HUES48 (cell line): ENCODE results near the gene GPR39.

ENCODE experiments used
- H3K27ac ChIP-seq: one replicate; pipeline ENCODE4 v1.7.0; 2013; ENCODE audit warnings: low read depth, low read length, inconsistent platforms
- H3K27me3 ChIP-seq: 2 replicates; pipeline ENCODE4 v1.6.1; 2013; ENCODE audit warnings: mild to moderate bottlenecking, low read length; ENCODE audit not compliant: control insufficient read depth, insufficient read depth
- H3K36me3 ChIP-seq: 2 replicates; pipeline ENCODE4 v1.6.1; 2013; ENCODE audit warnings: low read length; ENCODE audit not compliant: control insufficient read depth, insufficient read depth
- H3K4me1 ChIP-seq: 2 replicates; pipeline ENCODE4 v1.6.1; 2013; ENCODE audit warnings: mild to moderate bottlenecking, low read length; ENCODE audit not compliant: control insufficient read depth, insufficient read depth
- H3K4me3 ChIP-seq: 2 replicates; pipeline ENCODE4 v1.5.1; 2013; ENCODE audit warnings: mild to moderate bottlenecking, low read depth, low read length
- H3K9ac ChIP-seq: 2 replicates; pipeline ENCODE4 v1.6.1; 2013; ENCODE audit warnings: mild to moderate bottlenecking, low read depth, low read length, moderate library complexity
- H3K9me3 ChIP-seq: 2 replicates; pipeline ENCODE4 v1.6.1; 2013; ENCODE audit warnings: low read length; ENCODE audit not compliant: control insufficient read depth, insufficient read depth

Gene GPR39

GRCh38 chr2:132426033-132426432 lies 9.4 kb downstream of the GPR39 start:
- no peak overlapping the region for H3K27ac ChIP-seq
- no peaks in the 10 kb centered on the region for H3K4me1 ChIP-seq

GRCh38 chr2:132426656-132427055 lies 10.1 kb downstream of the GPR39 start:
- 0 out of 2 replicates have a peak, but pooled peaks cover under 1% of the 10 kb centered on the region for H3K9me3 ChIP-seq
- no peak overlapping the region for H3K9ac ChIP-seq
- H3K36me3 ChIP-seq = no peaks in the 10 kb centered on the region
- H3K4me1 ChIP-seq = no peaks in the 10 kb centered on the region
- H3K27ac ChIP-seq = no peak overlapping the region
- H3K4me3 ChIP-seq = no peak overlapping the region
- H3K27me3 ChIP-seq = no peaks in the 10 kb centered on the region

More at GRCh38 chr2:132426033-132426432, 9.4 kb downstream of the GPR39 start:
- H3K9ac ChIP-seq = no peak overlapping the region
- H3K4me3 ChIP-seq = no peak overlapping the region
- H3K36me3 ChIP-seq = no peaks in the 10 kb centered on the region
- no peaks in the 10 kb centered on the region for H3K9me3 ChIP-seq
- no peaks in the 10 kb centered on the region for H3K27me3 ChIP-seq

- H3K27me3 ChIP-seq = no peaks in the 10 kb centered on the region
- no peak overlapping the region for H3K4me3 ChIP-seq
- no peaks in the 10 kb centered on the region for H3K36me3 ChIP-seq
- H3K9ac ChIP-seq = no peak overlapping the region
- H3K4me1 ChIP-seq = no peaks in the 10 kb centered on the region
- 0 out of 2 replicates have a peak, but pooled peaks cover 5% of the 10 kb centered on the region for H3K9me3 ChIP-seq
- no peak overlapping the region for H3K27ac ChIP-seq
Observed at GRCh38 chr2:132429351-132429750, 12.7 kb downstream of the GPR39 start.

GRCh38 chr2:132429941-132430573 lies 13.5 kb downstream of the GPR39 start:
- H3K9ac ChIP-seq = no peak overlapping the region
- H3K27me3 ChIP-seq = no peaks in the 10 kb centered on the region
- H3K4me1 ChIP-seq = no peaks in the 10 kb centered on the region
- 0 out of 2 replicates have a peak, but pooled peaks cover 5% of the 10 kb centered on the region for H3K9me3 ChIP-seq
- H3K4me3 ChIP-seq = no peak overlapping the region
- H3K27ac ChIP-seq = no peak overlapping the region
- no peaks in the 10 kb centered on the region for H3K36me3 ChIP-seq

GRCh38 chr2:132430895-132431294 lies 14.3 kb downstream of the GPR39 start:
- no peak overlapping the region for H3K27ac ChIP-seq

GRCh38 chr2:132437852-132438669 lies 21.5 kb downstream of the GPR39 start:
- H3K36me3 ChIP-seq = no peaks in the 10 kb centered on the region
- no peaks in the 10 kb centered on the region for H3K9me3 ChIP-seq
- no peak overlapping the region for H3K4me3 ChIP-seq
- H3K9ac ChIP-seq = no peak overlapping the region
- H3K27me3 ChIP-seq = no peaks in the 10 kb centered on the region
- peaks cover 30% of the 10 kb centered on the region for H3K4me1 ChIP-seq
- no peak overlapping the region for H3K27ac ChIP-seq

More at GRCh38 chr2:132430895-132431294, 14.3 kb downstream of the GPR39 start:
- H3K4me1 ChIP-seq = no peaks in the 10 kb centered on the region
- 0 out of 2 replicates have a peak, but pooled peaks cover 5% of the 10 kb centered on the region for H3K9me3 ChIP-seq
- no peaks in the 10 kb centered on the region for H3K36me3 ChIP-seq
- no peak overlapping the region for H3K9ac ChIP-seq
- no peak overlapping the region for H3K4me3 ChIP-seq
- H3K27me3 ChIP-seq = no peaks in the 10 kb centered on the region

GRCh38 chr2:132438691-132439090 lies 22.1 kb downstream of the GPR39 start:
- H3K9ac ChIP-seq = no peak overlapping the region
- H3K36me3 ChIP-seq = no peaks in the 10 kb centered on the region
- peaks cover 30% of the 10 kb centered on the region for H3K4me1 ChIP-seq
- no peak overlapping the region for H3K27ac ChIP-seq
- no peak overlapping the region for H3K4me3 ChIP-seq
- H3K27me3 ChIP-seq = no peaks in the 10 kb centered on the region
- no peaks in the 10 kb centered on the region for H3K9me3 ChIP-seq

- H3K27me3 ChIP-seq = no peaks in the 10 kb centered on the region
- peaks cover 30% of the 10 kb centered on the region for H3K4me1 ChIP-seq
- no peak overlapping the region for H3K9ac ChIP-seq
- H3K9me3 ChIP-seq = no peaks in the 10 kb centered on the region
- H3K36me3 ChIP-seq = no peaks in the 10 kb centered on the region
- no peak overlapping the region for H3K4me3 ChIP-seq
- peak overlapping the region; percentile 26 for H3K27ac ChIP-seq
Observed at GRCh38 chr2:132439703-132440398, 23.2 kb downstream of the GPR39 start.

- Histone ChIP-seq H3K4me3 (no peak overlapping the region), H3K27me3 (no peaks in the 10 kb centered on the region), H3K36me3 (no peaks in the 10 kb centered on the region), H3K9ac (no peak overlapping the region), H3K9me3 (no peaks in the 10 kb centered on the region), H3K4me1 (peaks cover 30% of the 10 kb centered on the region), H3K27ac (no peak overlapping the region)
Observed at GRCh38 chr2:132441051-132441450, 24.4 kb downstream of the GPR39 start.

GRCh38 chr2:132442278-132442677 lies 25.7 kb downstream of the GPR39 start:
- H3K27me3 ChIP-seq = no peaks in the 10 kb centered on the region
- H3K4me3 ChIP-seq = no peak overlapping the region
- H3K9ac ChIP-seq = no peak overlapping the region
- H3K27ac ChIP-seq = no peak overlapping the region
- peaks cover 30% of the 10 kb centered on the region for H3K4me1 ChIP-seq
- H3K9me3 ChIP-seq = no peaks in the 10 kb centered on the region
- H3K36me3 ChIP-seq = no peaks in the 10 kb centered on the region

GRCh38 chr2:132443106-132443505 lies 26.5 kb downstream of the GPR39 start:
- Histone ChIP-seq H3K4me1 (peaks cover 31% of the 10 kb centered on the region), H3K27ac (no peak overlapping the region), H3K36me3 (no peaks in the 10 kb centered on the region)

More at GRCh38 chr2:132443106-132443505, 26.5 kb downstream of the GPR39 start:
- Histone ChIP-seq H3K9me3 (no peaks in the 10 kb centered on the region), H3K4me3 (no peak overlapping the region), H3K27me3 (no peaks in the 10 kb centered on the region), H3K9ac (no peak overlapping the region)
